Measurements from ENCODE around the gene PRPSAP1. TPM values are rescaled to one million over a fixed set of nuclear protein-coding genes. Genes with fewer than 3 reads are reported as not detected.

The PRPSAP1 gene
- total RNA-seq, 1 experiment from 2014 or later, result 47.8 TPM

DNA sequence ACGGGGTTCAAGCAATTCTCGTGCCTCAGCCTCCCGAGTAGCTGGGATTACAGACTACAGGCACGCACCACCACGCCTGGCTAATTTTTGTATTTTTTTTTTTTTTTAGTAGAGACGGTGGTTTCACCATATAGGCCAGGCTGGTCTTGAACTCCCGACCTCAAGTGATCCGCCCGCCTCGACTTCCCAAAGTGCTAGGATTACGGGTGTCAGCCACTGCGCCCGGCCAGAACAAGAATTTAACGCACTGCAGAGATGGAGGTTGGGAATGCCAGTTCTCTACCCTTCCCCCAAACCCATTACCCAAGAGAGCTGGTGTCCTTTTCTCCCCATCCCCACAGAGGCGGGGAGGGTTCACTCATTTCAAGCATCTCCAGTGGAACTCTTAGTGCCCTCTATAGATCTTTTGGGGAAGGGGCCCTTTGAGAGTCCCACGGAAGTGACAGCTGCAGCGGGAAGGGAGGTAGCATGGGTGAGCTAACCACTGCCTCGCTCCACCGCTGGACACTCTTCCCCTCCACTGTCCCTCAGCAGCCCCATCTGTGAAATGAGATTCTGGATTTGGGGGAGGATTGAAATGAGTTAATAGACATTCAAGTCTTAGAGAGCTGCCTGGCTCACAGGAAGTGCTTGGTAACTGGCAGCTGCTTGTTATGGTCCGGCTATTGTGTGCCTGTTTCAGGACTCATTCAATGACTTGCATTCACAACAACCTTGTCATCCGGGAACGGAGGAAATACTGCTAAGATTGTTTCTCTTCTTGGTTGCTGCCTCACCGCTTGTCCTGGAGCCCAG lies 92.1 kb downstream of the PRPSAP1 start:
- 0 out of 2 replicates have a peak, but pooled peaks cover 4% of the 10 kb centered on the region for H4K20me1 ChIP-seq (ENCODE audit: low read length)
- TF ChIP-seq CTCF (conservative IDR thresholded peaks at IDR 0.05; ENCODE audit: low read depth, low read length) (no peak), EZH2 (IDR thresholded peaks at IDR 0.05; ENCODE audit: low read length, unreplicated experiment) (no peak), EZH2phosphoT487 (IDR thresholded peaks at IDR 0.05; ENCODE audit: borderline replicate concordance, low read length) (no peak)
- H3K4me2 ChIP-seq (ENCODE audit: low read length), result peak overlapping the region; percentile 88; the same call in 1 of the 2 replicates
- no peaks in the 10 kb centered on the region for H3K36me3 ChIP-seq (ENCODE audit: low read depth, low read length)
- intact Hi-C loops (cut with micrococcal nuclease), result loop anchor here (10.0 kb wide), 1 partner anchor 157 kb away; the partner anchor contains the start of gene EXOC7
- no peak overlapping the region for H3K9ac ChIP-seq (ENCODE audit: low read length)
- ChIA-PET POLR2A (ENCODE audit: unreplicated experiment) (interaction anchor here (0.6 kb wide), 1 partner anchor 11 kb away, joined by 3 read pairs; no protein-coding TSS in a partner anchor), CTCF (no interaction called here)
- H3F3A ChIP-seq (ENCODE audit: low read length, unreplicated experiment), result no peaks in the 10 kb centered on the region
- H2AFZ ChIP-seq (ENCODE audit: low read length), result no peak overlapping the region
- H3K9me3 ChIP-seq (ENCODE audit: low read length), result no peaks in the 10 kb centered on the region
- peaks cover 11% of the 10 kb centered on the region for H3K79me2 ChIP-seq (ENCODE audit: low read length)
- ATAC-seq (no peak), DNase-seq (peak; percentile 33)
- no TSS peak for BruUV-seq (replicated peaks)
- 0 out of 2 replicates have a peak overlapping the region, but pooled peaks have one; percentile 74 for H3K27ac ChIP-seq (ENCODE audit: low read length)
- H3K4me1 ChIP-seq (ENCODE audit: insufficient read depth, low read length), result peaks cover 42% of the 10 kb centered on the region
- no peak overlapping the region for H3K4me3 ChIP-seq (ENCODE audit: low read length)
- no peaks in the 10 kb centered on the region for H3K9me2 ChIP-seq (replicated peaks; ENCODE audit: low read length)
- no peaks in the 10 kb centered on the region for H3K27me3 ChIP-seq (ENCODE audit: low read length)

- H3K9me2 ChIP-seq (replicated peaks; ENCODE audit: low read length), result no peaks in the 10 kb centered on the region
- CTCF ChIA-PET, result no interaction called here
- intact Hi-C loops (cut with micrococcal nuclease), result loop anchor here (10.0 kb wide), 1 partner anchor 156 kb away; the partner anchor contains the start of gene EXOC7
Measured at GRCh38 chr17:76260669-76261068, 93.0 kb downstream of the PRPSAP1 start.

More at GRCh38 chr17:76260669-76261068, 93.0 kb downstream of the PRPSAP1 start:
- no TSS peak for BruUV-seq (replicated peaks)
- H3K4me3 ChIP-seq (ENCODE audit: low read length), result no peak overlapping the region
- no peak overlapping the region for H2AFZ ChIP-seq (ENCODE audit: low read length)
- H3F3A ChIP-seq (ENCODE audit: low read length, unreplicated experiment), result no peaks in the 10 kb centered on the region
- no peaks in the 10 kb centered on the region for H3K36me3 ChIP-seq (ENCODE audit: low read depth, low read length)
- peaks cover 39% of the 10 kb centered on the region for H3K4me1 ChIP-seq (ENCODE audit: insufficient read depth, low read length)
- H3K4me2 ChIP-seq (ENCODE audit: low read length), result no peak overlapping the region
- DNase-seq (no peak), ATAC-seq (no peak)
- peaks cover 1% of the 10 kb centered on the region for H3K79me2 ChIP-seq (ENCODE audit: low read length)
- H3K9ac ChIP-seq (ENCODE audit: low read length), result no peak overlapping the region
- no peaks in the 10 kb centered on the region for H4K20me1 ChIP-seq (ENCODE audit: low read length)
- H3K9me3 ChIP-seq (ENCODE audit: low read length), result no peaks in the 10 kb centered on the region
- POLR2A ChIA-PET (ENCODE audit: unreplicated experiment), result no interaction called here
- no peak overlapping the region for H3K27ac ChIP-seq (ENCODE audit: low read length)
- TF ChIP-seq EZH2 (IDR thresholded peaks at IDR 0.05; ENCODE audit: low read length, unreplicated experiment) (no peak), CTCF (conservative IDR thresholded peaks at IDR 0.05; ENCODE audit: low read depth, low read length) (no peak), EZH2phosphoT487 (IDR thresholded peaks at IDR 0.05; ENCODE audit: borderline replicate concordance, low read length) (no peak)
- no peaks in the 10 kb centered on the region for H3K27me3 ChIP-seq (ENCODE audit: low read length)

All from PC-3 (cell line).